Measurements from ENCODE around the gene PGBD5.

PGBD5 gene

GRCh38 chr1:230381049-230381467 lies 45.1 kb downstream of the PGBD5 start:
- Histone ChIP-seq H3K4me1 (ENCODE audit: control insufficient read depth, insufficient read depth, low read length, poor library complexity, severe bottlenecking) (no peaks in the 10 kb centered on the region), H3K27ac (ENCODE audit: insufficient read depth, low read length, poor library complexity, severe bottlenecking) (no peak overlapping the region), H3K4me3 (ENCODE audit: insufficient read depth, low read depth, low read length, poor library complexity, severe bottlenecking) (no peak overlapping the region), H3K36me3 (ENCODE audit: control insufficient read depth, insufficient read depth, low read length) (no peaks in the 10 kb centered on the region), H3K9me3 (ENCODE audit: control insufficient read depth, low read length) (peaks cover 5% of the 10 kb centered on the region), H3K27me3 (replicated peaks; ENCODE audit: control insufficient read depth, insufficient read depth, low read length, poor library complexity, severe bottlenecking) (no peaks in the 10 kb centered on the region)
- DNase-seq: no peak

GRCh38 chr1:230379928-230380327 lies 46.2 kb downstream of the PGBD5 start:
- DNase-seq: no peak

GRCh38 chr1:230379462-230379861 lies 46.7 kb downstream of the PGBD5 start:
- Histone ChIP-seq H3K4me3 (ENCODE audit: insufficient read depth, low read depth, low read length, poor library complexity, severe bottlenecking) (no peak overlapping the region), H3K9me3 (ENCODE audit: control insufficient read depth, low read length) (peaks cover 5% of the 10 kb centered on the region), H3K36me3 (ENCODE audit: control insufficient read depth, insufficient read depth, low read length) (no peaks in the 10 kb centered on the region), H3K4me1 (ENCODE audit: control insufficient read depth, insufficient read depth, low read length, poor library complexity, severe bottlenecking) (no peaks in the 10 kb centered on the region), H3K27ac (ENCODE audit: insufficient read depth, low read length, poor library complexity, severe bottlenecking) (no peak overlapping the region), H3K27me3 (replicated peaks; ENCODE audit: control insufficient read depth, insufficient read depth, low read length, poor library complexity, severe bottlenecking) (no peaks in the 10 kb centered on the region)
- DNase-seq: no peak

More at GRCh38 chr1:230379928-230380327, 46.2 kb downstream of the PGBD5 start:
- Histone ChIP-seq H3K27me3 (replicated peaks; ENCODE audit: control insufficient read depth, insufficient read depth, low read length, poor library complexity, severe bottlenecking) (no peaks in the 10 kb centered on the region), H3K9me3 (ENCODE audit: control insufficient read depth, low read length) (peaks cover 5% of the 10 kb centered on the region), H3K4me3 (ENCODE audit: insufficient read depth, low read depth, low read length, poor library complexity, severe bottlenecking) (no peak overlapping the region), H3K36me3 (ENCODE audit: control insufficient read depth, insufficient read depth, low read length) (no peaks in the 10 kb centered on the region), H3K4me1 (ENCODE audit: control insufficient read depth, insufficient read depth, low read length, poor library complexity, severe bottlenecking) (no peaks in the 10 kb centered on the region), H3K27ac (ENCODE audit: insufficient read depth, low read length, poor library complexity, severe bottlenecking) (no peak overlapping the region)

GRCh38 chr1:230377851-230378250 lies 48.3 kb downstream of the PGBD5 start:
- H3K4me3 ChIP-seq (ENCODE audit: insufficient read depth, low read depth, low read length, poor library complexity, severe bottlenecking): no peak overlapping the region
- no peak overlapping the region for H3K27ac ChIP-seq (ENCODE audit: insufficient read depth, low read length, poor library complexity, severe bottlenecking)
- H3K27me3 ChIP-seq (replicated peaks; ENCODE audit: control insufficient read depth, insufficient read depth, low read length, poor library complexity, severe bottlenecking): no peaks in the 10 kb centered on the region
- H3K36me3 ChIP-seq (ENCODE audit: control insufficient read depth, insufficient read depth, low read length): no peaks in the 10 kb centered on the region
- no peak for DNase-seq
- peaks cover 5% of the 10 kb centered on the region for H3K9me3 ChIP-seq (ENCODE audit: control insufficient read depth, low read length)
- no peaks in the 10 kb centered on the region for H3K4me1 ChIP-seq (ENCODE audit: control insufficient read depth, insufficient read depth, low read length, poor library complexity, severe bottlenecking)

- no peak for DNase-seq
- Histone ChIP-seq H3K9me3 (ENCODE audit: control insufficient read depth, low read length) (peaks cover 5% of the 10 kb centered on the region), H3K4me3 (ENCODE audit: insufficient read depth, low read depth, low read length, poor library complexity, severe bottlenecking) (no peak overlapping the region), H3K27me3 (replicated peaks; ENCODE audit: control insufficient read depth, insufficient read depth, low read length, poor library complexity, severe bottlenecking) (no peaks in the 10 kb centered on the region), H3K36me3 (ENCODE audit: control insufficient read depth, insufficient read depth, low read length) (no peaks in the 10 kb centered on the region), H3K4me1 (ENCODE audit: control insufficient read depth, insufficient read depth, low read length, poor library complexity, severe bottlenecking) (no peaks in the 10 kb centered on the region), H3K27ac (ENCODE audit: insufficient read depth, low read length, poor library complexity, severe bottlenecking) (no peak overlapping the region)
Observed at GRCh38 chr1:230377324-230377723, 48.8 kb downstream of the PGBD5 start.

GRCh38 chr1:230376296-230376695 lies 49.8 kb downstream of the PGBD5 start:
- Histone ChIP-seq H3K4me3 (ENCODE audit: insufficient read depth, low read depth, low read length, poor library complexity, severe bottlenecking) (no peak overlapping the region), H3K9me3 (ENCODE audit: control insufficient read depth, low read length) (peaks cover 5% of the 10 kb centered on the region), H3K27ac (ENCODE audit: insufficient read depth, low read length, poor library complexity, severe bottlenecking) (no peak overlapping the region), H3K27me3 (replicated peaks; ENCODE audit: control insufficient read depth, insufficient read depth, low read length, poor library complexity, severe bottlenecking) (no peaks in the 10 kb centered on the region), H3K4me1 (ENCODE audit: control insufficient read depth, insufficient read depth, low read length, poor library complexity, severe bottlenecking) (no peaks in the 10 kb centered on the region), H3K36me3 (ENCODE audit: control insufficient read depth, insufficient read depth, low read length) (no peaks in the 10 kb centered on the region)
- no peak for DNase-seq

- DNase-seq: no peak
Observed at GRCh38 chr1:230375780-230376179, 50.4 kb downstream of the PGBD5 start.

GRCh38 chr1:230375147-230375546 lies 51.0 kb downstream of the PGBD5 start:
- no peak for DNase-seq
- no peaks in the 10 kb centered on the region for H3K27me3 ChIP-seq (replicated peaks; ENCODE audit: control insufficient read depth, insufficient read depth, low read length, poor library complexity, severe bottlenecking)
- no peaks in the 10 kb centered on the region for H3K4me1 ChIP-seq (ENCODE audit: control insufficient read depth, insufficient read depth, low read length, poor library complexity, severe bottlenecking)
- H3K9me3 ChIP-seq (ENCODE audit: control insufficient read depth, low read length): peaks cover 5% of the 10 kb centered on the region
- H3K36me3 ChIP-seq (ENCODE audit: control insufficient read depth, insufficient read depth, low read length): no peaks in the 10 kb centered on the region
- no peak overlapping the region for H3K27ac ChIP-seq (ENCODE audit: insufficient read depth, low read length, poor library complexity, severe bottlenecking)
- H3K4me3 ChIP-seq (ENCODE audit: insufficient read depth, low read depth, low read length, poor library complexity, severe bottlenecking): no peak overlapping the region

More at GRCh38 chr1:230375780-230376179, 50.4 kb downstream of the PGBD5 start:
- H3K9me3 ChIP-seq (ENCODE audit: control insufficient read depth, low read length): peaks cover 5% of the 10 kb centered on the region
- H3K4me1 ChIP-seq (ENCODE audit: control insufficient read depth, insufficient read depth, low read length, poor library complexity, severe bottlenecking): no peaks in the 10 kb centered on the region
- no peak overlapping the region for H3K27ac ChIP-seq (ENCODE audit: insufficient read depth, low read length, poor library complexity, severe bottlenecking)
- no peak overlapping the region for H3K4me3 ChIP-seq (ENCODE audit: insufficient read depth, low read depth, low read length, poor library complexity, severe bottlenecking)
- H3K27me3 ChIP-seq (replicated peaks; ENCODE audit: control insufficient read depth, insufficient read depth, low read length, poor library complexity, severe bottlenecking): no peaks in the 10 kb centered on the region
- H3K36me3 ChIP-seq (ENCODE audit: control insufficient read depth, insufficient read depth, low read length): no peaks in the 10 kb centered on the region

- no peaks in the 10 kb centered on the region for H3K4me1 ChIP-seq (ENCODE audit: control insufficient read depth, insufficient read depth, low read length, poor library complexity, severe bottlenecking)
- H3K4me3 ChIP-seq (ENCODE audit: insufficient read depth, low read depth, low read length, poor library complexity, severe bottlenecking): no peak overlapping the region
- no peaks in the 10 kb centered on the region for H3K9me3 ChIP-seq (ENCODE audit: control insufficient read depth, low read length)
- H3K27ac ChIP-seq (ENCODE audit: insufficient read depth, low read length, poor library complexity, severe bottlenecking): no peak overlapping the region
- H3K36me3 ChIP-seq (ENCODE audit: control insufficient read depth, insufficient read depth, low read length): no peaks in the 10 kb centered on the region
- DNase-seq: no peak
- H3K27me3 ChIP-seq (replicated peaks; ENCODE audit: control insufficient read depth, insufficient read depth, low read length, poor library complexity, severe bottlenecking): no peaks in the 10 kb centered on the region
Observed at GRCh38 chr1:230371923-230372703, 54.0 kb downstream of the PGBD5 start.

GRCh38 chr1:230370109-230370508 lies 56.0 kb downstream of the PGBD5 start:
- Histone ChIP-seq H3K27me3 (replicated peaks; ENCODE audit: control insufficient read depth, insufficient read depth, low read length, poor library complexity, severe bottlenecking) (no peaks in the 10 kb centered on the region), H3K36me3 (ENCODE audit: control insufficient read depth, insufficient read depth, low read length) (no peaks in the 10 kb centered on the region), H3K9me3 (ENCODE audit: control insufficient read depth, low read length) (no peaks in the 10 kb centered on the region), H3K4me1 (ENCODE audit: control insufficient read depth, insufficient read depth, low read length, poor library complexity, severe bottlenecking) (no peaks in the 10 kb centered on the region), H3K4me3 (ENCODE audit: insufficient read depth, low read depth, low read length, poor library complexity, severe bottlenecking) (no peak overlapping the region), H3K27ac (ENCODE audit: insufficient read depth, low read length, poor library complexity, severe bottlenecking) (no peak overlapping the region)
- no peak for DNase-seq

All from effector memory CD4-positive, alpha-beta T cell (primary cell).